Measurements from ENCODE around the gene CDKN1B. TPM values are rescaled to one million over a fixed set of nuclear protein-coding genes. Genes with fewer than 3 reads are reported as not detected.

Gene CDKN1B
- total and polyA plus RNA-seq, 2 donors (not counting 3 experiments of a cell fraction or from before 2014, with no cell fraction given) = 12.7 to 40.8 TPM

DNA sequence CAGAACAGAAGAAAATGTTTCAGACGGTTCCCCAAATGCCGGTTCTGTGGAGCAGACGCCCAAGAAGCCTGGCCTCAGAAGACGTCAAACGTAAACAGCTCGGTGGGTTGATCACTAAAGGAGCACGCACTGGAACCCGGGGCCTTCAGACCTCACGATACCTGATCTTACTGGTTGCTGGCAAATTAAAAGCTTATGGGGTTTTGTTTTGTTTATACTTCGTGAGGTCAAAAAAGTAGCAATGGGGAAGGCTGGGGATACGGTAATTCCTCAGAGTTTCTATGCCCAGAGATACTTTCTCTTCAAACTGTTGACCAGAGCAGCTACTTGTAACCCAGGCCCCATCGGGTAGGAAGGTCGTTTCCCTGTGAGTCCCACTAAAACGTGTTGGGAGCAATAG, 1.7 kb downstream of the CDKN1B start:
- dilution Hi-C loops (cut with MboI; ENCODE audit: extremely low pct_ligation_motif_present, low sequenced_read_pairs) (no loop called here), intact Hi-C loops (cut with micrococcal nuclease) (loop anchor here (5.0 kb wide), 2 partner anchors 157 to 483 kb away; partner anchors contain the start of gene DUSP16)
- peak overlapping the region; percentile 98 for H3K27ac ChIP-seq (ENCODE audit: insufficient read depth, low read depth, low read length)
- DNase-seq (ENCODE audit: low read depth, low spot score) = peak; percentile 41
- TF ChIP-seq POLR2AphosphoS5 (IDR thresholded peaks at IDR 0.05; ENCODE audit: insufficient read depth, low read depth, low read length) (no peak), GATA2 (IDR thresholded peaks at IDR 0.05; ENCODE audit: insufficient read depth, insufficient read length, low read depth, low read length) (no peak), JUN (IDR thresholded peaks at IDR 0.05; ENCODE audit: borderline replicate concordance, insufficient read depth, insufficient read length, low read depth) (no peak), MYC (IDR thresholded peaks at IDR 0.05; ENCODE audit: low read depth, low read length) (no peak), EZH2 (IDR thresholded peaks at IDR 0.05; ENCODE audit: borderline replicate concordance, low read depth, low read length, severe bottlenecking) (no peak), FOS (IDR thresholded peaks at IDR 0.05; ENCODE audit: borderline replicate concordance, insufficient read depth, low read length) (no peak), POLR2A (IDR thresholded peaks at IDR 0.05; ENCODE audit: low read depth, low read length) (no peak)
- TF ChIP-seq, protein P1, sequence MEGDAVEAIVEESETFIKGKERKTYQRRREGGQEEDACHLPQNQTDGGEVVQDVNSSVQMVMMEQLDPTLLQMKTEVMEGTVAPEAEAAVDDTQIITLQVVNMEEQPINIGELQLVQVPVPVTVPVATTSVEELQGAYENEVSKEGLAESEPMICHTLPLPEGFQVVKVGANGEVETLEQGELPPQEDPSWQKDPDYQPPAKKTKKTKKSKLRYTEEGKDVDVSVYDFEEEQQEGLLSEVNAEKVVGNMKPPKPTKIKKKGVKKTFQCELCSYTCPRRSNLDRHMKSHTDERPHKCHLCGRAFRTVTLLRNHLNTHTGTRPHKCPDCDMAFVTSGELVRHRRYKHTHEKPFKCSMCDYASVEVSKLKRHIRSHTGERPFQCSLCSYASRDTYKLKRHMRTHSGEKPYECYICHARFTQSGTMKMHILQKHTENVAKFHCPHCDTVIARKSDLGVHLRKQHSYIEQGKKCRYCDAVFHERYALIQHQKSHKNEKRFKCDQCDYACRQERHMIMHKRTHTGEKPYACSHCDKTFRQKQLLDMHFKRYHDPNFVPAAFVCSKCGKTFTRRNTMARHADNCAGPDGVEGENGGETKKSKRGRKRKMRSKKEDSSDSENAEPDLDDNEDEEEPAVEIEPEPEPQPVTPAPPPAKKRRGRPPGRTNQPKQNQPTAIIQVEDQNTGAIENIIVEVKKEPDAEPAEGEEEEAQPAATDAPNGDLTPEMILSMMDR (IDR thresholded peaks at IDR 0.05; ENCODE audit: extremely low read depth in 1 of 2, insufficient read depth in 1 of 2, low read depth in 1 of 2, low read length in 2 of 2) = no peak
- TF ChIP-seq, protein P2, sequence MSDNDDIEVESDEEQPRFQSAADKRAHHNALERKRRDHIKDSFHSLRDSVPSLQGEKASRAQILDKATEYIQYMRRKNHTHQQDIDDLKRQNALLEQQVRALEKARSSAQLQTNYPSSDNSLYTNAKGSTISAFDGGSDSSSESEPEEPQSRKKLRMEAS (IDR thresholded peaks at IDR 0.05; ENCODE audit: insufficient read depth, insufficient read length) = no peak
- FAIRE-seq = no peak
- peak overlapping the region; percentile 95 for H3K4me2 ChIP-seq (ENCODE audit: insufficient read depth, low read length)
- H3K9me3 ChIP-seq (replicated peaks; ENCODE audit: control insufficient read depth, insufficient read depth, low read length) = no peaks in the 10 kb centered on the region
- BruUV-seq (replicated peaks) = no TSS peak
- H3K9ac ChIP-seq (replicated peaks; ENCODE audit: extremely low read depth, insufficient read depth, low read length) = peak overlapping the region; percentile 98
- H3K36me3 ChIP-seq (ENCODE audit: control insufficient read depth in 2 of 2, extremely low read depth in 1 of 2, insufficient read depth in 2 of 2, low read length in 2 of 2) = peaks cover 3 to 5% of the 10 kb centered on the region in 2 experiments
- ChIA-PET CTCF (interaction anchor here (1.4 to 11.0 kb wide), 2 partner anchors 17 to 69 kb away, joined by 3 to 159 read pairs; no protein-coding TSS in a partner anchor), POLR2A (interaction anchor here (0.5 kb wide), 1 partner anchor 111 kb away, joined by 3 read pairs; no protein-coding TSS in a partner anchor)
- no peaks in the 10 kb centered on the region for H3K27me3 ChIP-seq (ENCODE audit: control insufficient read depth in 2 of 2, insufficient read depth in 2 of 2, low read length in 2 of 2)
- H3K79me2 ChIP-seq (ENCODE audit: control insufficient read depth, insufficient read depth, low read length) = peaks cover 67% of the 10 kb centered on the region
- H3K4me1 ChIP-seq (ENCODE audit: control insufficient read depth, extremely low read depth, insufficient read depth, low read length) = peaks cover 57% of the 10 kb centered on the region
- no peaks in the 10 kb centered on the region for H3K9me1 ChIP-seq (replicated peaks; ENCODE audit: control insufficient read depth, extremely low read depth, insufficient read depth, low read length)
- peak overlapping the region; percentile 67 to 99 (median 95) for H3K4me3 ChIP-seq (replicated peaks in 1 of 3; ENCODE audit: insufficient read depth in 1 of 3, low read depth in 1 of 3, low read length in 3 of 3)
- H2AFZ ChIP-seq (ENCODE audit: low read depth, low read length) = no peak overlapping the region
- no peaks in the 10 kb centered on the region for H4K20me1 ChIP-seq (replicated peaks; ENCODE audit: control insufficient read depth, extremely low read depth, insufficient read depth, low read length)

Measured in endothelial cell of umbilical vein (primary cell).